ENCODE results near the gene CFAP46. TPM values are rescaled to one million over a fixed set of nuclear protein-coding genes. Genes with fewer than 3 reads are reported as not detected.
"Not testable (repeated sequence)": the region's sequence is repeated elsewhere in the genome, so short reads cannot be mapped to it uniquely, and the experiment has no call there.

CFAP46 gene
- total RNA-seq, 1 donor from 2014 or later, result 15.4 TPM

GRCh38 chr10:132846631-132847415 is 95.5 kb downstream of the CFAP46 start:
- H3K36me3 Mint-ChIP-seq (ENCODE audit: insufficient read depth), result peaks cover 9% of the 10 kb centered on the region
- peaks cover 16% of the 10 kb centered on the region for H3K9me3 Mint-ChIP-seq (ENCODE audit: low read depth)
- peak; percentile 8 for DNase-seq (ENCODE audit: low spot score, unreplicated experiment)
- H3K4me1 Mint-ChIP-seq (ENCODE audit: low read depth), result peaks cover 11% of the 10 kb centered on the region
- no peak for TF ChIP-seq CTCF (IDR thresholded peaks at IDR 0.05; ENCODE audit: unreplicated experiment)
- H3K27me3 Mint-ChIP-seq, result peaks cover 4% of the 10 kb centered on the region
- H3K27ac Mint-ChIP-seq, result no peak overlapping the region
- H3K4me3 Mint-ChIP-seq (ENCODE audit: low read depth), result no peak overlapping the region

DNA sequence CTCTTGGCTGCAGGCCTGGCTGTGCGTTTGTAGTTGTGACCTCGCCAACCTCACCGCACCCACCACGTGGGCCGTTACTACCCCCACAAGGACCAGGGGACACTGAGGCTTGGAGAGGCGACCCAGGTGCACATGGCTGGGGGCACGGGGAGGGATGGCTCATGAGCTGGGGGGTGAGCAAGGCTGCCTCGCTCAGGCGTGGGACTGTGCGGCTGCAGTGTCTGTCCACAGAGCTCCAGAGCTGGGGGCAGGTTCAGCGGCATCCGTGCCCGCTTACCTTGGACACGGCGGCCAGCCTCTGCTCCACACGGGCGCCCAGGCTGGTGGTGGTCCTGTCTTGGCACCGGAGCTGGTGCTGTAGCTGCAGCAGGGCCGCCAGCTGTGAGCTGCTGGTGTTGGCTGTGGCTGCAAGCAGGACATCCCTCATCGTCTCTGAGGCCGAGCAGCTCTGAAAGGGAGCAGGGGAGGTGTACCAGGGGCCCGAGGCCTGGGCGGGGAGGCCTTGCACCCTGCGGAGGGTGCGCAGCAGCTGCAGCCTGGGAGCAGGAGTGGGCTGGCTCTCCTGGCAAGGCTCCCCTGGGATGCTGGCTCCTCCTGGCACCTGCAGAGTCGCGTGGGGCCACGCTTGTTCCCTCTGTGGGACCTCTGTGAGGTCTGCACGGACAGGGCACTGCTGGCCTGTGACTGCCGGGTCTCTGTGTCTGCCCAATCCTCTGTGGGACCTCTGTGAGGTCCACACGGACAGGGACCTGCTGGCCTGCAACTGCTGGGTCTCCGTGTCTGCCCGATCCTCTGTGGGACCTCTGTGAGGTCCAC is 96.4 kb downstream of the CFAP46 start:
- Mint-ChIP-seq H3K36me3 (ENCODE audit: insufficient read depth) (peaks cover 3% of the 10 kb centered on the region), H3K4me1 (ENCODE audit: low read depth) (peaks cover 12% of the 10 kb centered on the region), H3K4me3 (ENCODE audit: low read depth) (no peak overlapping the region), H3K27ac (no peak overlapping the region), H3K27me3 (peaks cover 4% of the 10 kb centered on the region), H3K9me3 (ENCODE audit: low read depth) (peaks cover 9% of the 10 kb centered on the region)
- peak; percentile 7 for DNase-seq (ENCODE audit: low spot score, unreplicated experiment)
- TF ChIP-seq CTCF (IDR thresholded peaks at IDR 0.05; ENCODE audit: unreplicated experiment), result no peak

- Mint-ChIP-seq H3K4me3 (ENCODE audit: low read depth) (no peak overlapping the region), H3K36me3 (ENCODE audit: insufficient read depth) (peaks cover 3% of the 10 kb centered on the region), H3K27ac (no peak overlapping the region), H3K4me1 (ENCODE audit: low read depth) (peaks cover 15% of the 10 kb centered on the region), H3K9me3 (ENCODE audit: low read depth) (peaks cover 8% of the 10 kb centered on the region), H3K27me3 (peaks cover 13% of the 10 kb centered on the region)
- no peak for DNase-seq (ENCODE audit: low spot score, unreplicated experiment)
- no peak for TF ChIP-seq CTCF (IDR thresholded peaks at IDR 0.05; ENCODE audit: unreplicated experiment)
Observed at GRCh38 chr10:132845041-132845551, 97.3 kb downstream of the CFAP46 start.

- peaks cover 3% of the 10 kb centered on the region for H3K36me3 Mint-ChIP-seq (ENCODE audit: insufficient read depth)
- no peak for TF ChIP-seq CTCF (IDR thresholded peaks at IDR 0.05; ENCODE audit: unreplicated experiment)
- H3K9me3 Mint-ChIP-seq (ENCODE audit: low read depth), result peaks cover 8% of the 10 kb centered on the region
- H3K27ac Mint-ChIP-seq, result no peak overlapping the region
- peaks cover 15% of the 10 kb centered on the region for H3K4me1 Mint-ChIP-seq (ENCODE audit: low read depth)
- H3K4me3 Mint-ChIP-seq (ENCODE audit: low read depth), result no peak overlapping the region
- no peak for DNase-seq (ENCODE audit: low spot score, unreplicated experiment)
- H3K27me3 Mint-ChIP-seq, result peaks cover 19% of the 10 kb centered on the region
Observed at GRCh38 chr10:132844069-132844809, 98.1 kb downstream of the CFAP46 start.

DNA sequence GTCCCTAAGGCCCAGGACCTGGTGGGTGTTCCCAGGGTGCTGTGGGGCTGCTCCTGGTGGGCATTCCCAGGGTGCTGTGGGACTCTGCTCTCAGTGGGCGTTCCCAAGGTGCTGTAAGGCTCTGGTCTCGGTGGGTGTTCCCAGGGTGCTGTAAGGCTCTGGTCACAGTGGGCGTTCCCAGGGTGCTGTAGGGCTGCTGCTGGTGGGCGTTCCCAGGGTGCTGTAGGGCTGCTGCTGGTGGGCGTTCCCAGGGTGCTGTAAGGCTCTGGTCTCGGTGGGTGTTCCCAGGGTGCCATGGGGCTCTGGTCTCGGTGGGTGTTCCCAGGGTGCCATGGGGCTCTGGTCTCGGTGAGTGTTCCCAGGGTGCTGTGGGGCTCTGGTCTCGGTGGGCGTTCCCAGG is 99.1 kb downstream of the CFAP46 start:
- peaks cover 11% of the 10 kb centered on the region for H3K4me1 Mint-ChIP-seq (ENCODE audit: low read depth)
- peaks cover 23% of the 10 kb centered on the region for H3K27me3 Mint-ChIP-seq
- H3K9me3 Mint-ChIP-seq (ENCODE audit: low read depth), result not testable (repeated sequence)

More for the DNA sequence above, 99.1 kb downstream of the CFAP46 start:
- DNase-seq (ENCODE audit: low spot score, unreplicated experiment); H3K36me3 Mint-ChIP-seq (ENCODE audit: insufficient read depth); H3K27ac Mint-ChIP-seq; H3K4me3 Mint-ChIP-seq (ENCODE audit: low read depth): not testable (repeated sequence)
